Measurements from ENCODE around the gene PXMP4. TPM values are rescaled to one million over a fixed set of nuclear protein-coding genes. Genes with fewer than 3 reads are reported as not detected.

PXMP4 gene
- polyA plus RNA-seq, 1 donor (not counting 4 experiments of a cell fraction or from before 2014, with no cell fraction given): 3.2 TPM

GRCh38 chr20:33653900-33654596, 66.1 kb downstream of the PXMP4 start:
- no peak overlapping the region for H3K27ac ChIP-seq (ENCODE audit: control insufficient read depth, insufficient read depth, low read length)
- TF ChIP-seq CTCF (optimal IDR thresholded peaks at IDR 0.05 in 1 of 3, IDR thresholded peaks at IDR 0.05 in 1 of 3, conservative IDR thresholded peaks at IDR 0.05 in 1 of 3; ENCODE audit: extremely low read depth in 1 of 3, insufficient read depth in 2 of 3, low read length in 3 of 3): no peak
- no peak for TF ChIP-seq EZH2 (IDR thresholded peaks at IDR 0.05; ENCODE audit: low read length)
- no peak overlapping the region for H2AFZ ChIP-seq (ENCODE audit: control insufficient read depth, low read length)
- FAIRE-seq (no peak), DNase-seq (ENCODE audit: low read depth, low spot score) (no peak)
- no peak overlapping the region for H3K4me2 ChIP-seq (ENCODE audit: control insufficient read depth, extremely low read depth, insufficient read depth, low read depth, low read length)
- no peak overlapping the region for H3K4me3 ChIP-seq (ENCODE audit: control insufficient read depth in 2 of 3, extremely low read depth in 1 of 3, insufficient read depth in 2 of 3, low read depth in 1 of 3, low read length in 3 of 3)
- H3K9ac ChIP-seq (ENCODE audit: control insufficient read depth, extremely low read depth, insufficient read depth, low read length): no peak overlapping the region
- dilution Hi-C loops (cut with MboI; ENCODE audit: extremely low pct_ligation_motif_present, low sequenced_read_pairs): no loop called here
- H4K20me1 ChIP-seq (ENCODE audit: control insufficient read depth, extremely low read depth, insufficient read depth, low read length): no peaks in the 10 kb centered on the region
- no peaks in the 10 kb centered on the region for H3K79me2 ChIP-seq (ENCODE audit: control insufficient read depth, insufficient read depth, low read length)
- H3K27me3 ChIP-seq (ENCODE audit: control insufficient read depth, extremely low read depth, insufficient read depth, low read length): no peaks in the 10 kb centered on the region
- H3K9me3 ChIP-seq (ENCODE audit: control insufficient read depth, low read depth, low read length): no peaks in the 10 kb centered on the region
- no peaks in the 10 kb centered on the region for H3K9me1 ChIP-seq (ENCODE audit: control insufficient read depth, extremely low read depth, insufficient read depth, low read length)
- H3K4me1 ChIP-seq (ENCODE audit: control insufficient read depth, extremely low read depth, insufficient read depth, low read length): peaks cover 16% of the 10 kb centered on the region
- H3K36me3 ChIP-seq (ENCODE audit: control insufficient read depth in 2 of 2, extremely low read depth in 1 of 2, insufficient read depth in 2 of 2, low read length in 2 of 2): no peaks in the 10 kb centered on the region

GRCh38 chr20:33653218-33653899, 66.8 kb downstream of the PXMP4 start:
- dilution Hi-C loops (cut with MboI; ENCODE audit: extremely low pct_ligation_motif_present, low sequenced_read_pairs): no loop called here
- Histone ChIP-seq H3K27ac (ENCODE audit: control insufficient read depth, insufficient read depth, low read length) (no peak overlapping the region), H3K4me3 (ENCODE audit: control insufficient read depth in 2 of 3, extremely low read depth in 1 of 3, insufficient read depth in 2 of 3, low read depth in 1 of 3, low read length in 3 of 3) (no peak overlapping the region), H3K4me2 (ENCODE audit: control insufficient read depth, extremely low read depth, insufficient read depth, low read depth, low read length) (no peak overlapping the region), H3K27me3 (ENCODE audit: control insufficient read depth, extremely low read depth, insufficient read depth, low read length) (no peaks in the 10 kb centered on the region), H3K79me2 (ENCODE audit: control insufficient read depth, insufficient read depth, low read length) (no peaks in the 10 kb centered on the region), H3K9ac (ENCODE audit: control insufficient read depth, extremely low read depth, insufficient read depth, low read length) (no peak overlapping the region), H3K36me3 (ENCODE audit: control insufficient read depth in 2 of 2, extremely low read depth in 1 of 2, insufficient read depth in 2 of 2, low read length in 2 of 2) (no peaks in the 10 kb centered on the region), H3K9me1 (ENCODE audit: control insufficient read depth, extremely low read depth, insufficient read depth, low read length) (peaks cover 3% of the 10 kb centered on the region), H3K4me1 (ENCODE audit: control insufficient read depth, extremely low read depth, insufficient read depth, low read length) (peaks cover 21% of the 10 kb centered on the region), H3K9me3 (ENCODE audit: control insufficient read depth, low read depth, low read length) (no peaks in the 10 kb centered on the region), H4K20me1 (ENCODE audit: control insufficient read depth, extremely low read depth, insufficient read depth, low read length) (peaks cover under 1% of the 10 kb centered on the region), H2AFZ (ENCODE audit: control insufficient read depth, low read length) (no peak overlapping the region)
- DNase-seq (ENCODE audit: low read depth, low spot score) (no peak), FAIRE-seq (no peak)
- peak; percentile 77 to 84 (median 81) for TF ChIP-seq CTCF (optimal IDR thresholded peaks at IDR 0.05 in 1 of 3, IDR thresholded peaks at IDR 0.05 in 1 of 3, conservative IDR thresholded peaks at IDR 0.05 in 1 of 3; ENCODE audit: extremely low read depth in 1 of 3, insufficient read depth in 2 of 3, low read length in 3 of 3)
- TF ChIP-seq EZH2 (IDR thresholded peaks at IDR 0.05; ENCODE audit: low read length): no peak

Other genes starting within 250 kb of the PXMP4 start
- gene CBFA2T2, start 230.2 kb downstream of the PXMP4 start, polyA plus RNA-seq: 5.5 to 8.7 TPM (median 6.8 TPM) in 3 replicates
- gene C20orf144, start 58.0 kb downstream of the PXMP4 start, polyA plus RNA-seq: 0.02 to 0.03 TPM in 2 of 3 replicates, not detected in the other
- gene ACTL10, start 53.4 kb downstream of the PXMP4 start, polyA plus RNA-seq: 0.28 to 0.50 TPM (median 0.48 TPM) in 3 replicates
- 3.8 to 10.3 TPM (median 4.6 TPM) in 3 replicates for gene NECAB3, start 45.9 kb downstream of the PXMP4 start, polyA plus RNA-seq
- 1.3 to 3.4 TPM (median 2.8 TPM) in 3 replicates for gene E2F1, start 33.9 kb downstream of the PXMP4 start, polyA plus RNA-seq
- 1.7 to 3.2 TPM (median 2.5 TPM) in 3 replicates for gene ZNF341, start 11.7 kb upstream of the PXMP4 start, polyA plus RNA-seq
- gene CHMP4B, start 91.0 kb upstream of the PXMP4 start, polyA plus RNA-seq: 44.9 to 72.2 TPM (median 68.2 TPM) in 3 replicates